K562 (cell line): Measurements from ENCODE around the gene NUDT9. TPM values are rescaled to one million over a fixed set of nuclear protein-coding genes. Genes with fewer than 3 reads are reported as not detected.
"Not testable (repeated sequence)": the region's sequence is repeated elsewhere in the genome, so short reads cannot be mapped to it uniquely, and the experiment has no call there.

ENCODE experiments used
- ATAC-seq: fragments of 200-7000 bp; cut with Tn5 transposase; 3 replicates; pipeline ENCODE4 v1.9.1; 2020; ENCODE audit warnings: moderate library complexity
- BruUV-seq: library from RNA; stranded (reverse); fragments of 400-500 nt; replicated peaks from 2 replicates; lab custom pipeline; 2021; lab: Mats Ljungman, UMichigan
- CTCF ChIA-PET: fragments of 300-600 bp; formaldehyde crosslinking; extraction: SDS; loops from one replicate; lab custom pipeline; 2021; ENCODE audit warnings: low intra/inter-chr PET ratio; lab: Yijun Ruan, JAX
- POLR2A ChIA-PET: fragments of 300-600, 350-650 bp; sonication (Branson Sonifier 250); formaldehyde crosslinking; extraction: SDS; loops from one replicate; lab custom pipeline; 2021; ENCODE audit warnings: antibody characterized with exemption, inconsistent platforms; lab: Yijun Ruan, JAX
- DNase-seq, 4 experiments: peaks; one replicate each; pipeline versions ENCODE4 v3.0.0 to v3.0.0-alpha.2; 2011 to 2018; ENCODE audit warnings: low spot score in 3 of 4, mixed read lengths in 3 of 4; ENCODE audit errors: extremely low read depth in 1 of 4
- FAIRE-seq: peaks from 2 replicates; lab custom pipeline; 2011; peaks lifted over from hg19 to GRCh38; lab: Jason Lieb, UNC
- H2AFZ ChIP-seq: 2 replicates; pipeline ENCODE4 v1.6.0; 2011; ENCODE audit warnings: low read depth, low read length, control low read depth, inconsistent platforms
- H3K27ac ChIP-seq: fragments of 200-600 bp; 3 replicates; pipeline ENCODE4 v1.8.0; 2011; ENCODE audit warnings: low read depth, mild to moderate bottlenecking, control low read depth, inconsistent platforms, low read length, moderate library complexity, mixed read lengths; ENCODE audit errors: extremely low read depth
- H3K27me3 ChIP-seq, 2 experiments: fragments of 300-600 bp in 1 of 2; 2 replicates in 1 of 2; 3 replicates in 1 of 2; pipeline versions ENCODE4 v1.6.0 to v1.8.0; 2011; ENCODE audit warnings: inconsistent platforms in 2 of 2, low read length in 2 of 2, mild to moderate bottlenecking in 1 of 2, mixed read lengths in 1 of 2, moderate library complexity in 1 of 2; ENCODE audit not compliant: control insufficient read depth in 2 of 2, insufficient read depth in 2 of 2
- H3K36me3 ChIP-seq: fragments of 300-600 bp; 3 replicates; pipeline ENCODE4 v1.8.0; 2011; ENCODE audit warnings: mild to moderate bottlenecking, low read length, inconsistent platforms; ENCODE audit not compliant: control insufficient read depth, insufficient read depth
- H3K4me1 ChIP-seq, 2 experiments: fragments of 200-600 bp in 1 of 2; replicated peaks in 1 of 2; 2 replicates in 1 of 2; 3 replicates in 1 of 2; pipeline versions ENCODE4 v1.5.1 to v1.8.0; 2011; ENCODE audit warnings: inconsistent platforms in 2 of 2, low read length in 2 of 2, mild to moderate bottlenecking in 1 of 2, mixed read lengths in 1 of 2, moderate library complexity in 1 of 2; ENCODE audit not compliant: control insufficient read depth in 2 of 2, insufficient read depth in 2 of 2
- H3K4me2 ChIP-seq: 2 replicates; pipeline ENCODE4 v1.6.1; 2011; ENCODE audit warnings: low read length, control low read depth, inconsistent platforms, mixed read lengths; ENCODE audit not compliant: insufficient read depth
- H3K4me3 ChIP-seq: fragments of 200-600 bp; sonication (generic), shearing (Covaris generic); 2 replicates; pipeline ENCODE4 v1.5.1; 2016; ENCODE audit warnings: control low read depth, inconsistent platforms
- H3K79me2 ChIP-seq: fragments of 200-600 bp; 3 replicates; pipeline ENCODE4 v1.8.0; 2011; ENCODE audit warnings: low read length, inconsistent platforms; ENCODE audit not compliant: control insufficient read depth, insufficient read depth
- H3K9ac ChIP-seq, 2 experiments: 2 replicates each; pipeline versions ENCODE4 v1.6.0 to v1.6.1; 2011; ENCODE audit warnings: low read depth in 2 of 2, low read length in 2 of 2, control low read depth in 1 of 2, inconsistent platforms in 1 of 2, mild to moderate bottlenecking in 1 of 2, mixed read lengths in 1 of 2; ENCODE audit not compliant: insufficient read depth in 1 of 2
- H3K9me1 ChIP-seq: one replicate; pipeline ENCODE4 v1.6.0; 2011; ENCODE audit warnings: inconsistent platforms, mild to moderate bottlenecking, low read length, moderate library complexity; ENCODE audit not compliant: control insufficient read depth, insufficient read depth
- H3K9me3 ChIP-seq: replicated peaks from 2 replicates; pipeline ENCODE4 v1.5.1; 2011; ENCODE audit warnings: low read depth, low read length, inconsistent platforms; ENCODE audit not compliant: control insufficient read depth, insufficient read depth
- H4K20me1 ChIP-seq: replicated peaks from 2 replicates; pipeline ENCODE4 v1.6.1; 2011; ENCODE audit warnings: low read length, inconsistent platforms, mixed read lengths; ENCODE audit not compliant: control insufficient read depth, insufficient read depth
- DACH1 ChIP-seq: fragments of 450-650 bp; IDR thresholded peaks from 2 replicates; pipeline ENCODE4 v1.6.1; 2018; ENCODE audit not compliant: partially characterized antibody
- ERF ChIP-seq: fragments of 450-650 bp; formaldehyde crosslinking; IDR thresholded peaks from 2 replicates; pipeline ENCODE4 v1.4.0; 2020; ENCODE audit warnings: mild to moderate bottlenecking, mixed read lengths
- FOXJ2 ChIP-seq: fragments of 200-800 bp; sonication (Bioruptor generic); IDR thresholded peaks from 2 replicates; pipeline ENCODE4 v1.6.1; 2016; ENCODE audit warnings: missing genetic modification characterization, missing compliant biosample characterization
- HDAC8 ChIP-seq: fragments of 450-650 bp; IDR thresholded peaks from 2 replicates; pipeline ENCODE4 v1.6.1; 2016; ENCODE audit warnings: mild to moderate bottlenecking, missing genetic modification characterization, moderate library complexity, missing compliant biosample characterization
- KDM5B ChIP-seq: fragments of 200-600 bp; sonication (generic); IDR thresholded peaks from 2 replicates; pipeline ENCODE4 v1.6.1; 2012; ENCODE audit warnings: low read depth, mild to moderate bottlenecking, moderate library complexity, low read length, control low read depth, inconsistent platforms; ENCODE audit not compliant: insufficient replicate concordance
- NFIC ChIP-seq: fragments of 450-650 bp; IDR thresholded peaks from 2 replicates; pipeline ENCODE4 v1.6.1; 2017; ENCODE audit warnings: mild to moderate bottlenecking, inconsistent platforms
- NR2C1 ChIP-seq, 2 experiments: fragments of 450-650 bp; IDR thresholded peaks; 2 replicates each; pipeline ENCODE4 v1.6.1; 2017; ENCODE audit warnings: mild to moderate bottlenecking in 2 of 2, antibody characterized with exemption in 1 of 2, inconsistent platforms in 1 of 2, missing compliant biosample characterization in 1 of 2, missing genetic modification characterization in 1 of 2
- YY1 ChIP-seq, 3 experiments: IDR thresholded peaks; 2 replicates each; pipeline ENCODE4 v1.6.1; 2011; ENCODE audit warnings: low read length in 2 of 3, mild to moderate bottlenecking in 2 of 3, moderate library complexity in 2 of 3, borderline replicate concordance in 1 of 3, control low read depth in 1 of 3, low read depth in 1 of 3; ENCODE audit not compliant: insufficient read depth in 3 of 3, insufficient replicate concordance in 2 of 3, control insufficient read depth in 1 of 3, insufficient read length in 1 of 3; ENCODE audit errors: extremely low read depth in 1 of 3
- ZNF717 ChIP-seq: fragments of 250-450 bp; sonication (Bioruptor Pico); IDR thresholded peaks from 2 replicates; pipeline ENCODE4 v1.5.0; 2021
- WGBS: fragments of 100-300 bp; shearing (Covaris generic); methylation state at CpG from one replicate; pipeline ENCODE4 v1.1.6; 2016; ENCODE audit warnings: low coverage, mixed read lengths; ENCODE audit not compliant: insufficient coverage; ENCODE audit errors: missing lambda C conversion rate; 5-methylcytosine and 5-hydroxymethylcytosine counted together
- in situ Hi-C: fragments of 300-500 bp; cut with MboI; formaldehyde crosslinking; loops from 4 replicates; pipeline ENCODE4 v1.15.0; 2018; ENCODE audit warnings: inconsistent platforms, mixed read lengths
- intact Hi-C: fragments of 100-400 bp; cut with micrococcal nuclease; formaldehyde crosslinking; loops from 2 replicates; pipeline ENCODE4 v1.14.2; 2022
- polyA plus RNA-seq, 8 experiments: library from polyadenylated mRNA; depleted of rRNA in 4 of 8; stranded (reverse) in 5 of 8; unstranded in 3 of 8; fragments of >200 nt; fragmentation: Nextera tagmentation in 2 of 8; fragmentation: Illumina TruSeq in 1 of 8; extraction: Ambion mirVana in 2 of 8; extraction: Trizol in 1 of 8; gene quantifications; 2 replicates each; pipeline versions ENCODE4 v1.2.1 to v1.2.3, GENCODE V29; 2011 to 2014; ENCODE audit warnings: inconsistent platforms in 1 of 8, missing spikeins in 1 of 8
- total RNA-seq, 7 experiments: library from RNA; depleted of rRNA in 6 of 7; stranded (reverse); fragments of >200 nt in 6 of 7; fragmentation: Illumina TruSeq in 2 of 7; extraction: Trizol in 2 of 7; gene quantifications; 2 replicates each; pipeline versions ENCODE4 v1.2.1 to v1.2.3, GENCODE V29; 2011 to 2021; ENCODE audit warnings: low replicate concordance in 1 of 7

NUDT9 gene
- total and polyA plus RNA-seq, 9 of the 15 experiments (the other 6 are each of a cell fraction or from before 2014, with no cell fraction given), result 8.5 to 20.8 (median 18.0) TPM

DNA sequence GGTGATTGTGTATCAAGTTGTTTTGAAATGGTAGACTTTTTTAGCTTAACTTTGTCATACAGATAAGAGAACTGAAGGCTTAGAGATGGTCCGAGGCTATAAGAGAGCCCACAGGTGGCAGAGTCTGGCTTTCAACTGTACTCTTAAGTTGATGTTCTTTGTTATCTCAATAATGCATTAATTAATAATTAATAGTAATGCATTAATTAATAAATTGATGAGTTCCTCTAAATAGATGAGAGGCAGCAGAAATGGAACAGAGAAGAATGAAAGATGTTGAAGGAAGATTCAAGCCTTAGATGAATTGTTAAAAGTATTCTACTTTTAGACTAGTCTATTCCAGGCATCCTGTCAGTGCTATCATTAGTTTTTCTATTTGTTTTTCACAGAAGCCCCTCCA, 22.4 kb downstream of the NUDT9 start:
- in situ Hi-C loops (no loop called here), intact Hi-C loops (no loop called here)
- WGBS, result 43% methylated on average over 1 of the region's 1 CpG
- H3K27ac ChIP-seq, result no peak overlapping the region
- no TSS peak for BruUV-seq
- no peaks in the 10 kb centered on the region for H3K27me3 ChIP-seq
- H3K9ac ChIP-seq, result no peak overlapping the region
- ATAC-seq (no peak), FAIRE-seq (no peak), DNase-seq (no peak)
- no peak overlapping the region for H2AFZ ChIP-seq
- no peaks in the 10 kb centered on the region for H4K20me1 ChIP-seq
- CTCF ChIA-PET, result no interaction called here
- POLR2A ChIA-PET, result no interaction called here
- no peaks in the 10 kb centered on the region; a peak in 1 of 5 replicates for H3K4me1 ChIP-seq
- H3K9me3 ChIP-seq, result no peaks in the 10 kb centered on the region
- TF ChIP-seq DACH1, result peak; percentile 92
- TF ChIP-seq HDAC8 (tag), result no peak
- peaks cover 38% of the 10 kb centered on the region for H3K36me3 ChIP-seq
- no peak overlapping the region for H3K4me3 ChIP-seq
- H3K79me2 ChIP-seq, result no peaks in the 10 kb centered on the region
- peaks cover 3% of the 10 kb centered on the region for H3K9me1 ChIP-seq
- H3K4me2 ChIP-seq, result no peak overlapping the region

DNA sequence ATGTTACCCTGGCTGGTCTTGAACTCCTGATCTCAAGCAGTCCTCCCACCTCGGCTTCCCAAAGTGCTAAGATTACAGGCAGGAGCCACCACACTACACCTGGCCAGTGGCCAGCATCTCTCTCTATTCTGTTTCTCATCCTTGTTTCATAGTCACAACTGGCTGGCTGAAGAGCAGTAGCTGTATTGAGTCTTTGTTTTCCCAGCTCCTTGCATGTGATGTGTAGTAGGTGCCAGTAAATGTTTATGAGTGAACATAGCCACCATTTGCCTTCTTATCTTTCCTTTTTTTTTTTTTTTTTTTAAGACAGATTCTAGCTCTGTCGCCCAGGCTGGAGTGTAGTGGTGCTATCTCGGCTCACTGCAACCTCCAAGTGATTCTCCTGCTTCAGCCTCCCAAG, 23.6 kb downstream of the NUDT9 start:
- Histone ChIP-seq H3K9me1 (peaks cover 3% of the 10 kb centered on the region), H2AFZ (no peak overlapping the region), H3K9me3 (no peaks in the 10 kb centered on the region), H3K36me3 (peaks cover 43% of the 10 kb centered on the region), H3K27ac (no peak overlapping the region), H3K4me2 (no peak overlapping the region), H3K27me3 (no peaks in the 10 kb centered on the region), H3K9ac (no peak overlapping the region), H3K4me1 (no peaks in the 10 kb centered on the region; a peak in 1 of 5 replicates), H3K4me3 (no peak overlapping the region), H4K20me1 (no peaks in the 10 kb centered on the region), H3K79me2 (no peaks in the 10 kb centered on the region)
- intact Hi-C loops, result no loop called here
- POLR2A ChIA-PET, result interaction anchor here (0.6 to 0.8 kb wide), 2 partner anchors 10 to 18 kb away, joined by 3 to 4 read pairs; no protein-coding TSS in a partner anchor
- DNase-seq (no peak), FAIRE-seq (no peak), ATAC-seq (no peak)
- in situ Hi-C loops, result no loop called here
- TF ChIP-seq NFIC (0 out of 2 replicates have a peak, but pooled peaks have one; percentile 34), YY1 (IDR thresholded peaks at IDR 0.05; ENCODE audit: borderline replicate concordance in 1 of 3, control insufficient read depth in 1 of 3, extremely low read depth in 1 of 3, insufficient read depth in 3 of 3, insufficient read length in 1 of 3, insufficient replicate concordance in 2 of 3, low read depth in 1 of 3, low read length in 2 of 3) (no peak), NR2C1 (IDR thresholded peaks at IDR 0.05) (no peak), NR2C1 (tag; IDR thresholded peaks at IDR 0.05) (no peak), ZNF717 (CRISPR knock-in tag) (no peak), DACH1 (no peak), KDM5B (no peak), FOXJ2 (tag) (0 out of 2 replicates have a peak, but pooled peaks have one; percentile 56), ERF (CRISPR knock-in tag) (no peak)
- 54% methylated on average over 3 of the region's 3 CpGs for WGBS
- CTCF ChIA-PET, result no interaction called here
- BruUV-seq, result no TSS peak

DNA sequence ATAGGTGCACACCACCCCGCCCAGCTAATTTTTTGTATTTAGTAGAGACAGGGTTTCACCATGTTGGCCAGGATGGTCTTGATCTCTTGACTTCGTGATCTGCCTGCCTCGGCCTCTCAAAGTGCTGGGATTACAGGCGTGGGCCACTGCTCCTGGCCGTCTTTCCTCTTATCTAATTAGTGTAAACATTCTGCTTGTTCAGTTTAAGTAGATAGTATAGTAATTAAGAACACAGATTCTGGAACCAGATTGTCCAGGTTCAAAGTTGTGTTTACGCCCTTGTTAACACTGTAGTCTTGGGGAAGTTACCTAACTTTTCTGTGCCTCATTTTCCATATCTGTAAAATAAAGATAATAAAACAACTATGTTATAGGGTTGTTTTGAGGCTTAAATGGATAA, 24.0 kb downstream of the NUDT9 start:
- ATAC-seq, DNase-seq, H3K4me3 ChIP-seq, H3K27me3 ChIP-seq, H3K9me3 ChIP-seq, CTCF ChIA-PET, H3K27ac ChIP-seq, POLR2A ChIA-PET, in situ Hi-C loops, H2AFZ ChIP-seq, FAIRE-seq, H3K4me2 ChIP-seq, intact Hi-C loops, H4K20me1 ChIP-seq, H3K79me2 ChIP-seq, H3K4me1 ChIP-seq, H3K9ac ChIP-seq, BruUV-seq, H3K9me1 ChIP-seq: not testable (repeated sequence)
- H3K36me3 ChIP-seq, result peaks cover 46% of the 10 kb centered on the region
- WGBS, result 53% methylated on average over 5 of the region's 6 CpGs
